ENCODE results near the gene IRF5.

DNA sequence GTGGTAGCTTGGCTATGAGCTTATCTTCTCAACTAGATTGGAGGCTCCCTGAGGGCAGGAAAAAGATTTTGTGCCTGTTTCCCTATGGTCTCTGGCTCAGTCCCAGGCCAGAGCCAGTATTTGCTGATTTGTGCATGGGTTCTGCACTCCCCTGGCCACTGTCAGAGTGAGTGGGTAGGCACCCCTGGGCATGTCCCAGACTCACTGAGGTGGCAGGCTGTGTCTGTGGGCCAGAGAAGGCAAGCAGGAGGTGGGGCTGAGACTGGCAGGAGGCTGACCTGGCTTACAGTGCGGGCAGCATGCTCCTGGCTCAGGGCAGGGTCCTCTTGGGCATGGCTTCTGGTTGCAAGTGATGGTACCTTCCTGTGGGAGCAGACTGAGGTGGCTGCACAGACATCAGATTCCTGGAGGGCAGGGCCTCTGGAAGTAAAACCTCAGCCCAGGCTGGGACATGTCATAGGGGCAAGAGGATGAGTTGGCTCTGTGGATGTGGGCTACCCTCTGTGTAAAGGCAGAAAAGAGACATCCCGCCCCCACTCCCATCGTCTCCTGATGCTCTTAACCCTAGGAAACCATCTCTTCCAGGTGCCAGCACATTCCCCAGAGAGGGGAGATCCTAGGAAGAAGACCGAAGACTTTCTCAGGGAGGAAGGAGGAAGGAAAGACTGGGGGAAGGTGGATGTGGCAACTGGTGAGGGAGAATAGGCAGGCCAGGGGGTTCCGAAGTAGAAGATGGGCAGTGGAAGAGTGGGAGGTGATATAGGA, 31.5 kb upstream of the IRF5 start:
- TF ChIP-seq ZNF776 (tag by site-specific recombination; IDR thresholded peaks at IDR 0.05; ENCODE audit: borderline replicate concordance) (no peak), ZNF530 (tag by site-specific recombination; IDR thresholded peaks at IDR 0.05; ENCODE audit: low read depth) (no peak), ZNF174 (tag by site-specific recombination; IDR thresholded peaks at IDR 0.05) (no peak), ZNF148 (tag by site-specific recombination; IDR thresholded peaks at IDR 0.05; ENCODE audit: borderline replicate concordance) (no peak), ZNF366 (tag by site-specific recombination; conservative IDR thresholded peaks at IDR 0.05) (no peak), IKZF3 (tag by site-specific recombination; IDR thresholded peaks at IDR 0.05) (no peak), ZSCAN30 (tag by site-specific recombination; IDR thresholded peaks at IDR 0.05) (no peak), ZBTB1 (tag by site-specific recombination; IDR thresholded peaks at IDR 0.05) (no peak), MYNN (tag by site-specific recombination; IDR thresholded peaks at IDR 0.05; ENCODE audit: borderline replicate concordance) (no peak), ZNF768 (tag by site-specific recombination; IDR thresholded peaks at IDR 0.05) (no peak), ZNF112 (tag by site-specific recombination; IDR thresholded peaks at IDR 0.05) (no peak)
- TF ChIP-seq, protein P1, sequence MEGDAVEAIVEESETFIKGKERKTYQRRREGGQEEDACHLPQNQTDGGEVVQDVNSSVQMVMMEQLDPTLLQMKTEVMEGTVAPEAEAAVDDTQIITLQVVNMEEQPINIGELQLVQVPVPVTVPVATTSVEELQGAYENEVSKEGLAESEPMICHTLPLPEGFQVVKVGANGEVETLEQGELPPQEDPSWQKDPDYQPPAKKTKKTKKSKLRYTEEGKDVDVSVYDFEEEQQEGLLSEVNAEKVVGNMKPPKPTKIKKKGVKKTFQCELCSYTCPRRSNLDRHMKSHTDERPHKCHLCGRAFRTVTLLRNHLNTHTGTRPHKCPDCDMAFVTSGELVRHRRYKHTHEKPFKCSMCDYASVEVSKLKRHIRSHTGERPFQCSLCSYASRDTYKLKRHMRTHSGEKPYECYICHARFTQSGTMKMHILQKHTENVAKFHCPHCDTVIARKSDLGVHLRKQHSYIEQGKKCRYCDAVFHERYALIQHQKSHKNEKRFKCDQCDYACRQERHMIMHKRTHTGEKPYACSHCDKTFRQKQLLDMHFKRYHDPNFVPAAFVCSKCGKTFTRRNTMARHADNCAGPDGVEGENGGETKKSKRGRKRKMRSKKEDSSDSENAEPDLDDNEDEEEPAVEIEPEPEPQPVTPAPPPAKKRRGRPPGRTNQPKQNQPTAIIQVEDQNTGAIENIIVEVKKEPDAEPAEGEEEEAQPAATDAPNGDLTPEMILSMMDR (tag by site-specific recombination; IDR thresholded peaks at IDR 0.05), result no peak
- TF ChIP-seq, protein P2, sequence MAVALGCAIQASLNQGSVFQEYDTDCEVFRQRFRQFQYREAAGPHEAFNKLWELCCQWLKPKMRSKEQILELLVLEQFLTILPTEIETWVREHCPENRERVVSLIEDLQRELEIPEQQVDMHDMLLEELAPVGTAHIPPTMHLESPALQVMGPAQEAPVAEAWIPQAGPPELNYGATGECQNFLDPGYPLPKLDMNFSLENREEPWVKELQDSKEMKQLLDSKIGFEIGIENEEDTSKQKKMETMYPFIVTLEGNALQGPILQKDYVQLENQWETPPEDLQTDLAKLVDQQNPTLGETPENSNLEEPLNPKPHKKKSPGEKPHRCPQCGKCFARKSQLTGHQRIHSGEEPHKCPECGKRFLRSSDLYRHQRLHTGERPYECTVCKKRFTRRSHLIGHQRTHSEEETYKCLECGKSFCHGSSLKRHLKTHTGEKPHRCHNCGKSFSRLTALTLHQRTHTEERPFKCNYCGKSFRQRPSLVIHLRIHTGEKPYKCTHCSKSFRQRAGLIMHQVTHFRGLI (tag by site-specific recombination; IDR thresholded peaks at IDR 0.05), result no peak

Data from HEK293 (cell line).